Head of caudate nucleus (tissue), 42 donors: ENCODE data around the gene CLEC4E.
"Not testable (repeated sequence)": the region's sequence is repeated elsewhere in the genome, so short reads cannot be mapped to it uniquely, and the experiment has no call there.

Experiments
- DNase-seq, 42 donors: peaks; one replicate each; pipeline versions ENCODE4 v3.0.0 to v3.0.0-alpha.2; 2020 to 2021; ENCODE audit warnings: mixed read lengths in 7 of 42
- intact Hi-C: fragments of 100-400 bp; cut with DNase I; formaldehyde crosslinking; loops from one replicate; pipeline ENCODE4 v1.15.0; 2022

Gene CLEC4E

GRCh38 chr12:8540831-8541230 is at the start of gene CLEC4E:
TSS of gene CLEC4E (minus strand) at chr12:8540905. CDS start at chr12:8540797, 108 bp downstream.
- intact Hi-C loops, result loop anchor here (5.0 kb wide), 1 partner anchor 66 kb away; no protein-coding TSS in a partner anchor
- DNase-seq, result not testable (repeated sequence)

- intact Hi-C loops, result no loop called here
- no peak for DNase-seq
Measured at GRCh38 chr12:8589679-8590078, 49.0 kb upstream of the CLEC4E start.

- DNase-seq, intact Hi-C loops: not testable (repeated sequence)
Measured at GRCh38 chr12:8584478-8584877, 43.8 kb upstream of the CLEC4E start.

GRCh38 chr12:8584004-8584403 is 43.3 kb upstream of the CLEC4E start:
- no peak for DNase-seq
- intact Hi-C loops, result no loop called here

- intact Hi-C loops, result no loop called here
- DNase-seq, result no peak
Measured at GRCh38 chr12:8581098-8581784, 40.5 kb upstream of the CLEC4E start.

- intact Hi-C loops, result no loop called here
- no peak for DNase-seq
Measured at GRCh38 chr12:8577879-8578278, 37.2 kb upstream of the CLEC4E start.

- intact Hi-C loops, result no loop called here
Measured at GRCh38 chr12:8572507-8572906, 31.8 kb upstream of the CLEC4E start.

GRCh38 chr12:8566525-8566924 is 25.8 kb upstream of the CLEC4E start:
- intact Hi-C loops, result no loop called here
- no peak for DNase-seq

More at GRCh38 chr12:8572507-8572906, 31.8 kb upstream of the CLEC4E start:
- DNase-seq, result no peak

GRCh38 chr12:8566052-8566451 is 25.3 kb upstream of the CLEC4E start:
- intact Hi-C loops, DNase-seq: not testable (repeated sequence)

- intact Hi-C loops, result no loop called here
- DNase-seq, result peak in 29 of 42 donors; percentile 2 to 55 (median 20)
Measured at GRCh38 chr12:8564656-8565055, 24.0 kb upstream of the CLEC4E start.

GRCh38 chr12:8563356-8563755 is 22.7 kb upstream of the CLEC4E start:
- no peak for DNase-seq
- intact Hi-C loops, result no loop called here

- intact Hi-C loops, result no loop called here
- no peak for DNase-seq
Measured at GRCh38 chr12:8562310-8562709, 21.6 kb upstream of the CLEC4E start.

- DNase-seq, result no peak
- intact Hi-C loops, result no loop called here
Measured at GRCh38 chr12:8561011-8561410, 20.3 kb upstream of the CLEC4E start.

GRCh38 chr12:8559676-8560075 is 19.0 kb upstream of the CLEC4E start:
- intact Hi-C loops, result no loop called here
- DNase-seq, result no peak

GRCh38 chr12:8556531-8557097 is 15.9 kb upstream of the CLEC4E start:
- DNase-seq, result no peak

GRCh38 chr12:8554451-8555195 is 13.9 kb upstream of the CLEC4E start:
- no peak for DNase-seq
- intact Hi-C loops, result no loop called here

More at GRCh38 chr12:8556531-8557097, 15.9 kb upstream of the CLEC4E start:
- intact Hi-C loops, result no loop called here

- intact Hi-C loops, result no loop called here
- no peak for DNase-seq
Measured at GRCh38 chr12:8553088-8553627, 12.5 kb upstream of the CLEC4E start.

GRCh38 chr12:8549381-8549780 is 8.7 kb upstream of the CLEC4E start:
- DNase-seq, result no peak
- intact Hi-C loops, result no loop called here

GRCh38 chr12:8548192-8548591 is 7.5 kb upstream of the CLEC4E start:
- intact Hi-C loops, result no loop called here
- DNase-seq, result no peak

- no peak for DNase-seq
- intact Hi-C loops, result no loop called here
Measured at GRCh38 chr12:8547645-8548044, 6.9 kb upstream of the CLEC4E start.
